Activated T-cell treated with anti-CD3 and anti-CD28 coated beads for 24 hours (primary cell): ENCODE results near the gene SERPINE1.

Source experiments
- DNase-seq: peaks from one replicate; pipeline ENCODE4 v3.0.0-alpha.2; 2020; ENCODE audit warnings: low read depth

The SERPINE1 gene

DNA sequence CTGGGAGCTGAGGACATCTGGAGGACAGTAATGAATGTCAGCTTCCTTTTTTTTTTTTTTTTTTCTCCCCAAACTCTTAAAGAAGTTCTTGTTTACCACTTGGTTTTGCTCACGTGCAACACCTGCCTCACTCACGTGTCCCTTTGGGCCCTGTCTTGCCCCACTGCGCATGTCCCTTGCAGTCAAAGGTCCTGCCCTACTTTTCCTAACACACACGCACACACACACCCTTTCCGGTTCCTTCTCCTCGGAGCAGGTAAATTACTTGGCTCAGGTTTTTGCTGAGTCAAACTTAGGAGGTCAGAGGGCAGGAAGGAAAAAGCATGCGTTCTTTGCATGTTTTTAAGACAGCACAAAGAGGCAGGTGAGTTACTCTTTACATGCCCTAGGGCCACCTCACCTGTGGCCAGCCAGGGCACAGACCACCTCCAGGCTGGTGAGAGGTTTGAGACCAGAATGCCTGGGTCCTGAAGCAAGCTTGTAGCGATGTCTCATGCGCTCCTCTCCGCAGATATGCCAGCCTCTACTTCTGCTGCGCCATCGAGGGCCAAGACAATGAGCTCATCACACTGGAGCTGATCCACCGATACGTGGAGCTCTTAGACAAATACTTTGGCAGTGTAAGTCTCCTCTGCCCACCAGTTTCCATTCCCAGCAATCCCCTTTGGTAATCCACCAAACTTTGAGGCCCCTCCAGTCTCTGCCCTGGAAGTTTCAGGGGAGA lies 30.1 kb downstream of the SERPINE1 start:
- no peak for DNase-seq

- no peak for DNase-seq
Measured at GRCh38 chr7:101159696-101160674, 33.1 kb downstream of the SERPINE1 start.

DNA sequence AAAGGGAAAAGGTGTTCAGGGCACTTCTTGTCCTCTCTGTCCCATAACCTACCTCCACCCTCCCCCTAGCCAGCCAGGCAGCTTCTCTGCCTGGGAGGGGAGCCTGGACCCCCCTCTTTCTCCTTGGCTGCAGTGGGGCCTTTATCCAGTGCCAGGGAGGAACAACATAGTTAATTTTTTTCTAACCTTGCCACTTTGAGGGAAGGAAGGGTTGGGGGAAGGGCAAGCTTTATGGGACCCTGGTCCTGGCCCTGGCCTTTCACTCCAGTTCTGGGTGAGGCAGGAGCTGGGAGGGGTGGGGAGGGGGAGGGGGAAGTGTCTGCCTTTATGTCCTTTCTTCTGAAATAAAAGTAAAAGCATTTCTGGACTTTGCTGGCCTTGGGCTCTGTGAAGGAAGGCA lies 34.0 kb downstream of the SERPINE1 start:
- no peak for DNase-seq

GRCh38 chr7:101161692-101162471 lies 35.0 kb downstream of the SERPINE1 start:
- DNase-seq: no peak

DNA sequence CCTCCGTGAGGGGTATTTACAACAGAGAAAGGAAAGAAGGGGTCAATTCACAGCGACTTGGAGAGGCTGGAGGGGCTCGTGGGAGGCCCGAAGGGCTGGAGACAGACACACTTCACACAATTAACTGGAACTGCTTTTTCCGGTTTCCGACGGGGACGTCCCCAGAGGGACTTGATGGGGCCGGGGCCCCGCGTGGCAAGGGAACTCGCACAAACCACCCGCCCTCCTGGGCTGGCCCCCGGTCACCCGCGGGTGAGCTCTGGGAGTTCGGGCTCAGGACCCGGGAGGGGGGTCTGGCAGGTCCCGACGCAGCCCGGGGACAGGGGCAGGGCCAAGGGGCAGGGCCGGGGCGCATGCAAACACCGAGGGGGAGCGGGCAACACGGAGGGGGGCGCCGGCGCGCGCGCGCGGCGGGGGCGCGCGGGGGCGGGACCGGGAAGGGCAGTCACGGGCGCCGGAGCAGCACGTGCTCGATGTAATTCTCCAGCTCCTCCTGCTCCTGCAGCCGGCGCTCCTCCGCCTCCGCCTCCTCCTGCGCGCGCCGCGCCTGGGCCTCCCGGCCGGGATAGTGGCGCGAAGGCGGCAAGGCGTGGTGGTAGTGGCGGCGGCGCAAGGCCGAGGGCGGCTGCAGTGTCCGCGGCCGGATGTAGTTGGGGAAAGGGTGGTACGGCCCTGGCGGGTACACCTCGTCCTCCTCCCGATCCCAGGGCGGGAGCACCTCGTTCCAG lies 35.8 kb downstream of the SERPINE1 start:
- DNase-seq: no peak

DNA sequence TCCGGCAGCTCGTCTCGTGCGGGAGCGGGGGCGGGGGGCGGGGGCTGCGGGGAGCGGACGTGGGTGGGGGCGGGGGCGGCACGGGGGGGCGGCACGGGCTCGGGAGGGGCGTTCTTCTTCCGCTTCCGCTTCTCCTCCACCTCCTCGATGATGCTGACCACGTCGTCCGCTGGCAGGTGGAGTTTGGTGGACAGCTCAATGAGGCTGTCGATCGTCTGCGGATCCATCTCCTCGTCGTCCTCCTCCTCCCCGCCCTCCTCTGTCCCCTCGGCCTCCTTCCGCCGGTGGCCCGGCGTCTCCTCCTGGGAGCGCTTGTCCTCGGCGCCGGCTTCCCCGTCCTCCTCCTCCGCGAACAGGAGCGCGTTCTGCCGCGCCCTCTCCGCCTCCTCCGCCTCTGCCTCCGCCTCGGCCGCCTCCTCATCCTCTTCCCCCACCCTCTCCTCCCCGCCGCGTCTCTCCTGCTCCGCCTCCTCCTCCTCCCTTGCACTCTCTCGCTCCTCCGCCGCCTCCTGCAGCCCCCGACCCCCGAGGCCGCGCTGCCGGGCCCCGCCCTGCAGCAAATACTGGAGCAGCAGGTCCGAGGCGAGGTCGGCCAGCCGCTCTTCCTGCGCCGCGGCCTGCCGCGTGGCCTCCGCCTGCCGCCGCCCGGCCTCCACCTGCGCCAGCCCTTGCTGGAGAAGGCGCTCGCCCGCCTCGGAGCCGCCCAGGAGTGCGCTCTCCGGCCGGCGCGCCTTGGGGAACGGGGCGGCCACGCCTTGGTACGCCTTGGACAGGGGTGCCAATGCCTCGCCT lies 36.6 kb downstream of the SERPINE1 start:
- no peak for DNase-seq

DNA sequence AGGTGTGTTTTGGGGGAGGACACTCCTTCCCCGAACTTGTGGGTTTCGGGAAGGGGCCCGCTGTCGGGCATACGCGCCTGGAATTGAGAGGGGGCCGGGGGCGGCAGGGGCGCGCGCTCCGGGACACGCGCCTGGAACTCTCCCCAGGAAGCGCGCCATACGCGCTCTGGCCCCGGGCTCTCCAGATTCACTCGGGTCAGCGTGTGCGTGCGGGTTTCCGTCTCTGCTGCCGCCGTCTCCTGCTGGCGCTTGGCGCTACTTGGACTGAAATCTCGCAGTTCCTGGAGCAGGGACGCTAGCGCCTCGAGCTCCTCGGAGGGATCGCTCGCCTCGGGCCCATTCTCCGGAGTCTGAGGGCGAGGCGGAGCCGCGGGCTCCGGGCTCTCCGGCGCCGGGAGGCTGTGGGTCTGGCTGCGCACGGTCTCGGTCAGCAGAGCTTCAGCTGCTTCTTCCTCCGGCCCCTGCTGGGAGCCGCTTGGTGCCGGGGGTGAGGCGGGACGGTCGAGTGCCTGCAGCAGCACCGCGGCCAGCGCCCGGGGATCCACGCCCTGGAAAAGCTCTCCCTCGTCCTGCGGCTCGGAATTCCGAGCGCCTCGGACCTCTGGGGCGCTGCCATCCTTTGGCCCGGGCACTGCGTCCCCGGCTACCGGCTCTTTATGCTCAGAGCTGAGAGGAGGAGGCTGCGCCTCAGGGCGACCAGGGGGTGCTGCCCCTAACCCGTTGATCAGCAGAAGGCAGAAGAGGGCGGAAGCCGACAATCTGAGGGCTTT lies 37.4 kb downstream of the SERPINE1 start:
- DNase-seq: no peak

DNA sequence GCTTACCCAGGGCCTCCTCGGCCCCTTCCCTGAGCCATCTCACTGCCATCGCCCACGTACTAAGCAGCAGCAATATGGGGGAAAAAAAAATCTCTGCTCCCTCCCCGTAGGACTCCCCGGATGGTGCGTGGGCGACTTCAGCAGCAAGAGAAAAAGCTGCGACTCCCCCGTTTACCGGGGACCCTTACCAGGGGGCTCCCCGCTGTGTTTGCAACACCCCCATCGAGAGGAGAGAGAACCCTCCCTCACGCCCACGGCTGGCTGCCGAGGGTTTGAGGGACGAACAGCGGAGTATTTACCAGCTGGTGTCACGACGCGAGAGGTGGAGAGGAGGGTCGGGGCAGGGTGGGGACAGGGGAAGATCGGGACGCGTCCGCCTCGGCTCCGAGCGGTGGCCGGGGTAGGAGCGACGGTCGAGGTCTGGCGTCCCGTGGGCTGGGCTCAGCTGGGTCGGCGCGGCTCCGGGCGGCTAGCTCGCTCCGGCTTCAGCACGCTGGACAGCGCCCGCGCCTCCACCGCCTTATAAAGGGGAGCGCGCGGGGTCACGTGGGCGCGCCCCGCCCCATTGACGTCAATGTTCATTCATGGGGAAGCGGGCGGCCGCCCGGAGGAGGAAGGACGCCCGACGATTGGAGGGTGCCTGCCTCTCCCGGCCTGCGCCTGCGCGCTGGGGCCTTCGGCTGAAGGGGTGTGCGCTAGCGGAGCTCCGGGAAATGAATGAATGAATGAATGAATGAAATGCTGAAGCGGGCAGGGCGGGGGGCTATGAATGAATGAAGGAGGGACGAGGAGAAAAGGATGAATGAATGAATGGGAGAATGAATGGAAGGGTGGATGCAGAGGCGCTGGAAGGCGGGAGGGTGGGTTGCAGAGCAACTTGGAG lies 38.4 kb downstream of the SERPINE1 start, which contains the start of gene VGF:
Gene VGF (minus strand): TSS at position 495 of the 883 bp plus-strand sequence. CDS start 726 bp downstream, outside the sequence.
- peak; percentile 86 for DNase-seq

DNA sequence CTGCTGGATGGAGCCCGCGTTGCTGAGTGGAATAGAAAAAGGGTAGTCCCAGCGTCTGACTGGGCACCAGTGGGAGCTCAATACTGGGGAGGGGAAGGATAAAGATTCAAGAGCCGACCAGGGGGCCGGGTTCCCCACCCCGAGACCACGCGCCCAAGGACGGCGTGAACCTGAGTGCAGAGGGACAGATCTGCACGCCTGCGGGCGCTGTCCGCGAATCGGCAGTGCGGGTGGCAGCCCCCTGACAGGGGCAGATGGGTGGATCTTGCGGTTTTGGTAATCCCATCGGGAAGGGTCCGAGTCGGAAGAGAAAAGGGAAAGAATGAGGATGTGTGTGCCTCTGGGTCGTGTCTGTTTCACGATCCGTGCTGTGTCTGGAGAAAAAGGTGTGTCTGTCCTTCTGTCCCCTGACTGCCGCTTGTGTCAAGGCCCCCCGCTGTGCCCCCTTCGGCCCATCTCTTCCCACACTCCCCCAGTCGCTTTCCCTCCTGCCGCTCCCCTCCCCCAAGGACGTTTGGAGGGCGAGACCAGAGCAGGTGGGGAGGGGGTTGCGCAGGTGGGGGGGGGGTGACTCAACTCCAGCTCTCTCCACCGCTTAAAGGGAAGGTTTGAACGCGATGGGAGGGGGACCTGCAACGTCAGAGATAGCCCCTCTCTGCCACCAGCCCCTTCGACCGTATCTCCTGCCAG lies 39.2 kb downstream of the SERPINE1 start:
- DNase-seq: no peak

GRCh38 chr7:101166648-101166908 lies 39.7 kb downstream of the SERPINE1 start:
- no peak for DNase-seq

GRCh38 chr7:101166909-101167644 lies 40.2 kb downstream of the SERPINE1 start:
- no peak for DNase-seq

GRCh38 chr7:101167645-101168411 lies 40.9 kb downstream of the SERPINE1 start:
- no peak for DNase-seq

GRCh38 chr7:101168412-101169049 lies 41.6 kb downstream of the SERPINE1 start:
- DNase-seq: no peak

DNA sequence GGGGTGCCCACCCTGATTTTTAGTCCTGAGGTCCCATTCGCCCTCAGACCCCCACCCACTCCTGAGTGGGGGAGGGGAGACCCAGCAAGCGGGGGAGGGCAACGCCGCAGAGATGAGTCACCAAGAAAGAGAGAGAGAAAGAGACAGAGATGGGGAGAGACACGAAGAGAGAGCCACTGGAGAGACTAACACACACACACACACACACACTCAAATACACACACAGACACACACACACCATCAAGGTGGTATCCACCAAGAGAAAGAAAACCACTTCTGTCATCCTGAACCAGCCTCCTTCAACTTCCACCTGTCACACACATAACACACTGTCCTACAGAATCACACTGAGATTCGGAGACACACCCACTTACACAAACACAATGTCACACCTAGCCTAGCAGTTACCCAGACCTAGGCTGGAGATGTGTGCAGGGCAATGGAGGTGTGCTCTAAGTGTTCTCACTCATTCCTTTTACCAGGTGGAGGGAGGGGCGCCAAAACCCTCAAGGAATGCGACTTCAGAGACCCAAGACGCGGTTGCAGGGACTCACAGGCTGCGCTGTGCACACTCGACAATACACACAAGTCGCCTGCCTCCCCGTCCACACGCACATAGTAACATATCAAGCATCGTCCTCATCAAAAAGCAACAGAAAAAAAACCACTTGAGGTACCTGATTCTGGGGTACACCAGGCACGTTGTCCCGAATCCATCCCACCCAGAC lies 42.4 kb downstream of the SERPINE1 start:
- DNase-seq: no peak

GRCh38 chr7:101169838-101170551 lies 43.1 kb downstream of the SERPINE1 start:
- peak; percentile 69 for DNase-seq
